HG03460 (cell line): ENCODE measurements around the gene CHRNA1.

Experiments used
- ATAC-seq: cut with Tn5 transposase; IDR thresholded peaks from one replicate; pipeline ENCODE4 v1.9.1; 2021; ENCODE audit not compliant: unreplicated experiment

Gene CHRNA1

GRCh38 chr2:174784316-174784715, 20.0 kb upstream of the CHRNA1 start:
- ATAC-seq, result no peak

- no peak for ATAC-seq
These were observed 17.7 kb upstream of the CHRNA1 start for GRCh38 chr2:174781996-174782395.

GRCh38 chr2:174781298-174781697, 17.0 kb upstream of the CHRNA1 start:
- ATAC-seq, result no peak

GRCh38 chr2:174780856-174781255, 16.6 kb upstream of the CHRNA1 start:
- no peak for ATAC-seq

- no peak for ATAC-seq
These were observed 16.0 kb upstream of the CHRNA1 start for GRCh38 chr2:174780191-174780840.

GRCh38 chr2:174779361-174779928, 15.2 kb upstream of the CHRNA1 start:
- ATAC-seq, result no peak

- peak; percentile 59 for ATAC-seq
These were observed 14.1 kb upstream of the CHRNA1 start for GRCh38 chr2:174778085-174778981.

- no peak for ATAC-seq
These were observed 13.2 kb upstream of the CHRNA1 start for GRCh38 chr2:174777347-174778084.

- no peak for ATAC-seq
These were observed 12.4 kb upstream of the CHRNA1 start for GRCh38 chr2:174776675-174777074.

- ATAC-seq, result no peak
These were observed 12.0 kb upstream of the CHRNA1 start for GRCh38 chr2:174776223-174776622.

GRCh38 chr2:174775571-174775980, 11.3 kb upstream of the CHRNA1 start:
- no peak for ATAC-seq

GRCh38 chr2:174774886-174775285, 10.6 kb upstream of the CHRNA1 start:
- no peak for ATAC-seq

- ATAC-seq, result no peak
These were observed 8.9 kb upstream of the CHRNA1 start for GRCh38 chr2:174773215-174773614.

GRCh38 chr2:174772472-174772801, 8.2 kb upstream of the CHRNA1 start:
- ATAC-seq, result no peak

GRCh38 chr2:174771631-174772471, 7.6 kb upstream of the CHRNA1 start:
- peak; percentile 73 for ATAC-seq

- no peak for ATAC-seq
These were observed 6.9 kb upstream of the CHRNA1 start for GRCh38 chr2:174771136-174771535.

- ATAC-seq, result no peak
These were observed 4.3 kb upstream of the CHRNA1 start for GRCh38 chr2:174768557-174768956.

GRCh38 chr2:174766271-174766670, 2.0 kb upstream of the CHRNA1 start:
- no peak for ATAC-seq

GRCh38 chr2:174765576-174765975, 1.3 kb upstream of the CHRNA1 start:
- ATAC-seq, result no peak

- no peak for ATAC-seq
These were observed 492 bp downstream of the CHRNA1 start for GRCh38 chr2:174763780-174764179.

- ATAC-seq, result no peak
These were observed 1.8 kb downstream of the CHRNA1 start for GRCh38 chr2:174762464-174762863.
